HepG2 (cell line): ENCODE data around the gene RITA1. TPM values are rescaled to one million over a fixed set of nuclear protein-coding genes. Genes with fewer than 3 reads are reported as not detected.

ENCODE experiments used
- ATAC-seq: fragments of 200-7000 bp; cut with Tn5 transposase; 3 replicates; pipeline ENCODE4 v1.9.1; 2020; ENCODE audit warnings: mild to moderate bottlenecking, moderate library complexity
- BruUV-seq: library from RNA; stranded (reverse); fragments of 400-500 nt; replicated peaks from 2 replicates; lab custom pipeline; 2021; lab: Mats Ljungman, UMichigan
- CTCF ChIA-PET: fragments of 300-600 bp; formaldehyde crosslinking; extraction: SDS; loops from one replicate; lab custom pipeline; 2021; ENCODE audit warnings: low total read pairs, inconsistent platforms, low intra/inter-chr PET ratio; lab: Yijun Ruan, JAX
- POLR2A ChIA-PET: fragments of 350-600 bp; sonication (Branson Sonifier 250); formaldehyde crosslinking; loops from one replicate; lab custom pipeline; 2020; ENCODE audit warnings: antibody characterized with exemption, inconsistent platforms; lab: Yijun Ruan, JAX
- DNase-seq: peaks from one replicate; pipeline ENCODE4 v3.0.0-alpha.2; 2015; ENCODE audit warnings: low spot score
- FAIRE-seq: peaks from 3 replicates; lab custom pipeline; 2011; peaks lifted over from hg19 to GRCh38; lab: Jason Lieb, UNC
- H2AFZ ChIP-seq: one replicate; pipeline ENCODE4 v1.6.1; 2011; ENCODE audit warnings: low read length, inconsistent platforms
- H3K27ac ChIP-seq: fragments of 300-600 bp; 3 replicates; pipeline ENCODE4 v1.8.0; 2011; ENCODE audit warnings: mixed run types, mild to moderate bottlenecking, mixed read lengths, low read length, inconsistent platforms; ENCODE audit not compliant: insufficient read depth; ENCODE audit errors: extremely low read length
- H3K27me3 ChIP-seq, 2 experiments: fragments of 200-600 bp in 1 of 2; 2 replicates in 1 of 2; 3 replicates in 1 of 2; pipeline versions ENCODE4 v1.6.0 to v1.8.0; 2011; ENCODE audit warnings: low read length in 2 of 2, mild to moderate bottlenecking in 2 of 2, moderate library complexity in 2 of 2, inconsistent platforms in 1 of 2; ENCODE audit not compliant: insufficient read depth in 2 of 2, control insufficient read depth in 1 of 2
- H3K36me3 ChIP-seq, 2 experiments: fragments of 200-600 bp in 1 of 2; replicated peaks in 1 of 2; 2 replicates in 1 of 2; 3 replicates in 1 of 2; pipeline versions ENCODE4 v1.5.1 to v1.8.0; 2011; ENCODE audit warnings: low read length in 2 of 2, inconsistent platforms in 1 of 2; ENCODE audit not compliant: insufficient read depth in 2 of 2, control insufficient read depth in 1 of 2
- H3K4me1 ChIP-seq: 2 replicates; pipeline ENCODE4 v1.5.1; 2012; ENCODE audit warnings: low read length, inconsistent platforms; ENCODE audit not compliant: insufficient read depth
- H3K4me2 ChIP-seq: 2 replicates; pipeline ENCODE4 v1.6.0; 2011; ENCODE audit warnings: low read depth, low read length, inconsistent platforms
- H3K4me3 ChIP-seq, 3 experiments: fragments of 200-600 bp in 1 of 3; sonication (generic), shearing (Covaris generic) in 1 of 3; replicated peaks in 1 of 3; 2 replicates each; pipeline ENCODE4 v1.5.1; 2011 to 2016; ENCODE audit warnings: low read length in 3 of 3, inconsistent platforms in 2 of 3, low read depth in 2 of 3, mild to moderate bottlenecking in 2 of 3, control low read depth in 1 of 3, mixed read lengths in 1 of 3; ENCODE audit not compliant: insufficient read depth in 1 of 3
- H3K79me2 ChIP-seq: one replicate; pipeline ENCODE4 v1.6.1; 2011; ENCODE audit warnings: low read length, inconsistent platforms; ENCODE audit not compliant: insufficient read depth
- H3K9ac ChIP-seq: 2 replicates; pipeline ENCODE4 v1.6.0; 2011; ENCODE audit warnings: mild to moderate bottlenecking, low read depth, low read length, inconsistent platforms; ENCODE audit not compliant: insufficient read depth
- H3K9me3 ChIP-seq: 2 replicates; pipeline ENCODE4 v1.5.1; 2012; ENCODE audit warnings: mild to moderate bottlenecking, low read length
- H4K20me1 ChIP-seq: 2 replicates; pipeline ENCODE4 v1.6.0; 2011; ENCODE audit warnings: inconsistent platforms, mild to moderate bottlenecking, low read length, moderate library complexity; ENCODE audit not compliant: insufficient read depth
- ARNT2 ChIP-seq: sonication (generic); formaldehyde crosslinking; IDR thresholded peaks from 2 replicates; pipeline ENCODE4 v1.8.0; 2022; ENCODE audit warnings: mild to moderate bottlenecking, low read depth, missing genetic modification reagents, moderate library complexity
- GZF1 ChIP-seq: sonication (generic); formaldehyde crosslinking; IDR thresholded peaks from 2 replicates; pipeline ENCODE4 v1.5.1; 2020; ENCODE audit warnings: mild to moderate bottlenecking, missing genetic modification reagents
- HDAC1 ChIP-seq: sonication (generic); formaldehyde crosslinking; IDR thresholded peaks from 2 replicates; pipeline ENCODE4 v1.5.1; 2020; ENCODE audit warnings: mild to moderate bottlenecking, missing genetic modification reagents
- JDP2 ChIP-seq: sonication (generic); formaldehyde crosslinking; IDR thresholded peaks from 2 replicates; pipeline ENCODE4 v1.8.1; 2022; ENCODE audit warnings: missing genetic modification reagents, borderline replicate concordance
- MAZ ChIP-seq, 2 experiments: sonication (generic) in 1 of 2; formaldehyde crosslinking in 1 of 2; IDR thresholded peaks; 2 replicates each; pipeline versions ENCODE4 v1.5.0 to v1.6.1; 2012 to 2020; ENCODE audit warnings: low read depth in 2 of 2, mild to moderate bottlenecking in 2 of 2, borderline replicate concordance in 1 of 2, improper control_type of control experiment in 1 of 2, low read length in 1 of 2, missing genetic modification reagents in 1 of 2, moderate library complexity in 1 of 2
- SMYD3 ChIP-seq: sonication (generic); formaldehyde crosslinking; IDR thresholded peaks from 2 replicates; pipeline ENCODE4 v1.8.1; 2023; ENCODE audit warnings: mild to moderate bottlenecking, missing genetic modification reagents
- SP4 ChIP-seq: sonication (generic); formaldehyde crosslinking; IDR thresholded peaks from 2 replicates; pipeline ENCODE4 v1.8.1; 2023; ENCODE audit warnings: mild to moderate bottlenecking, missing genetic modification reagents
- SPEN ChIP-seq: sonication (generic); formaldehyde crosslinking; IDR thresholded peaks from 2 replicates; pipeline ENCODE4 v1.5.1; 2020; ENCODE audit warnings: low read depth, mild to moderate bottlenecking, missing genetic modification reagents
- ZNF674 ChIP-seq: sonication (generic); formaldehyde crosslinking; IDR thresholded peaks from 2 replicates; pipeline ENCODE4 v1.5.0; 2020; ENCODE audit warnings: low read depth, mild to moderate bottlenecking, missing genetic modification reagents
- WGBS: methylation state at CpG from one replicate; pipeline ENCODE4 v1.1.6; 2017; ENCODE audit warnings: low lambda C conversion rate; 5-methylcytosine and 5-hydroxymethylcytosine counted together
- in situ Hi-C: cut with HindIII; loops from 2 replicates; pipeline ENCODE4 v1.10.0; 2017; ENCODE audit warnings: low pct_unique_long_range_greater_than_20kb; ENCODE audit not compliant: extremely low pct_ligation_motif_present
- intact Hi-C: fragments of 100-400 bp; cut with micrococcal nuclease; formaldehyde crosslinking; loops from one replicate; pipeline ENCODE4 v1.10.0; 2022; ENCODE audit not compliant: unreplicated experiment
- polyA plus RNA-seq, 8 experiments: library from polyadenylated mRNA; depleted of rRNA in 3 of 8; stranded (reverse) in 7 of 8; unstranded in 1 of 8; fragments of >200 nt; fragmentation: Illumina TruSeq in 4 of 8; extraction: Trizol in 4 of 8; gene quantifications; 2 replicates each; pipeline versions ENCODE4 v1.2.1 to v1.2.3, GENCODE V29; 2011 to 2016; ENCODE audit warnings: low read depth in 4 of 8, missing spikeins in 1 of 8, mixed read lengths in 1 of 8; ENCODE audit not compliant: insufficient read depth in 1 of 8
- total RNA-seq, 5 experiments: library from RNA; depleted of rRNA; stranded (reverse); fragments of >200 nt; fragmentation: Illumina TruSeq; extraction: Trizol; gene quantifications; 2 replicates each; pipeline ENCODE4 v1.2.3, GENCODE V29; 2016; ENCODE audit warnings: low read depth in 1 of 5
- TF ChIP-seq, protein P1 (sequence below): sonication (generic); formaldehyde crosslinking; IDR thresholded peaks from 2 replicates; pipeline ENCODE4 v1.5.1; 2020; ENCODE audit warnings: mild to moderate bottlenecking, missing genetic modification reagents, moderate library complexity

Gene RITA1
- total and polyA plus RNA-seq, 2 of the 13 experiments (the other 11 are each of a cell fraction or from before 2014, with no cell fraction given) = 12.4 to 28.9 TPM

DNA sequence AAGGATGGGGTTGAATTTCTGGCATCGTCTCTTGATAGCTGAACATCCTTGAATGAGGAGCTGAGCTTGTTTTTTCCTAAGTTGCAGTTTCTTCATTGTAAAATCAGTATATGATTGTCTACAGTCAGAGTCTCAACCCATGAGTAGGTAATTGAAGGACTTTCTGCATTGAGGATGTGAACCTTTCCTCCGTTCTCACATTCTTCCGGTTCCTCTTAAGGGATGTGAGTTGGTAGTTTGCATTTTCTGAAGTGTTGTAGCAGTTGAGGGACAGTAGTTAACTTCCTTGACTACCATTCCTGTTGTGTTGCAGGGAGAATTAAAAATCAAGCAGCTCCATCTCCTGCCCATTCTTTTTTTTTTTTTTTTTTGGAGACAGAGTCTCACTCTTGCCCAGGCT is 54.9 kb downstream of the RITA1 start:
- intact Hi-C loops = no loop called here
- FAIRE-seq (no peak), DNase-seq (no peak), ATAC-seq (no peak)
- in situ Hi-C loops = no loop called here
- BruUV-seq = no TSS peak
- Histone ChIP-seq H3K27ac (no peak overlapping the region), H3K79me2 (no peaks in the 10 kb centered on the region), H3K4me2 (no peak overlapping the region), H3K9me3 (no peaks in the 10 kb centered on the region), H3K4me3 (no peak overlapping the region), H2AFZ (no peak overlapping the region), H3K9ac (no peak overlapping the region), H3K27me3 (no peaks in the 10 kb centered on the region), H3K4me1 (peaks cover 46% of the 10 kb centered on the region), H3K36me3 (peaks cover 0 to 2% of the 10 kb centered on the region in 2 experiments; a peak in 2 of 5 replicates), H4K20me1 (no peaks in the 10 kb centered on the region)
- WGBS = 100% methylated on average over 3 of the region's 3 CpGs
- TF ChIP-seq SPEN (no peak), ARNT2 (CRISPR knock-in tag) (no peak), SMYD3 (CRISPR knock-in tag) (no peak), ZNF674 (CRISPR knock-in tag) (no peak), MAZ (IDR thresholded peaks at IDR 0.05; ENCODE audit: borderline replicate concordance, low read depth, low read length) (no peak), MAZ (CRISPR knock-in tag; IDR thresholded peaks at IDR 0.05; ENCODE audit: low read depth) (no peak), JDP2 (no peak), SP4 (CRISPR knock-in tag) (no peak), GZF1 (CRISPR knock-in tag) (no peak), HDAC1 (CRISPR knock-in tag) (no peak)
- TF ChIP-seq, protein P1, sequence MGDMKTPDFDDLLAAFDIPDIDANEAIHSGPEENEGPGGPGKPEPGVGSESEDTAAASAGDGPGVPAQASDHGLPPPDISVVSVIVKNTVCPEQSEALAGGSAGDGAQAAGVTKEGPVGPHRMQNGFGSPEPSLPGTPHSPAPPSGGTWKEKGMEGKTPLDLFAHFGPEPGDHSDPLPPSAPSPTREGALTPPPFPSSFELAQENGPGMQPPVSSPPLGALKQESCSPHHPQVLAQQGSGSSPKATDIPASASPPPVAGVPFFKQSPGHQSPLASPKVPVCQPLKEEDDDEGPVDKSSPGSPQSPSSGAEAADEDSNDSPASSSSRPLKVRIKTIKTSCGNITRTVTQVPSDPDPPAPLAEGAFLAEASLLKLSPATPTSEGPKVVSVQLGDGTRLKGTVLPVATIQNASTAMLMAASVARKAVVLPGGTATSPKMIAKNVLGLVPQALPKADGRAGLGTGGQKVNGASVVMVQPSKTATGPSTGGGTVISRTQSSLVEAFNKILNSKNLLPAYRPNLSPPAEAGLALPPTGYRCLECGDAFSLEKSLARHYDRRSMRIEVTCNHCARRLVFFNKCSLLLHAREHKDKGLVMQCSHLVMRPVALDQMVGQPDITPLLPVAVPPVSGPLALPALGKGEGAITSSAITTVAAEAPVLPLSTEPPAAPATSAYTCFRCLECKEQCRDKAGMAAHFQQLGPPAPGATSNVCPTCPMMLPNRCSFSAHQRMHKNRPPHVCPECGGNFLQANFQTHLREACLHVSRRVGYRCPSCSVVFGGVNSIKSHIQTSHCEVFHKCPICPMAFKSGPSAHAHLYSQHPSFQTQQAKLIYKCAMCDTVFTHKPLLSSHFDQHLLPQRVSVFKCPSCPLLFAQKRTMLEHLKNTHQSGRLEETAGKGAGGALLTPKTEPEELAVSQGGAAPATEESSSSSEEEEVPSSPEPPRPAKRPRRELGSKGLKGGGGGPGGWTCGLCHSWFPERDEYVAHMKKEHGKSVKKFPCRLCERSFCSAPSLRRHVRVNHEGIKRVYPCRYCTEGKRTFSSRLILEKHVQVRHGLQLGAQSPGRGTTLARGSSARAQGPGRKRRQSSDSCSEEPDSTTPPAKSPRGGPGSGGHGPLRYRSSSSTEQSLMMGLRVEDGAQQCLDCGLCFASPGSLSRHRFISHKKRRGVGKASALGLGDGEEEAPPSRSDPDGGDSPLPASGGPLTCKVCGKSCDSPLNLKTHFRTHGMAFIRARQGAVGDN = no peak
- POLR2A ChIA-PET = interaction anchor here (2.3 to 2.8 kb wide), 2 partner anchors 10 to 18 kb away, joined by 7 to 8 read pairs; no protein-coding TSS in a partner anchor
- CTCF ChIA-PET = no interaction called here
